ENCODE data around the gene PRKCZ. TPM values are rescaled to one million over a fixed set of nuclear protein-coding genes. Genes with fewer than 3 reads are reported as not detected.

The PRKCZ gene
- total and polyA plus RNA-seq, 7 donors = 0.07 to 2.3 (median 0.42) TPM; not detected in 1

GRCh38 chr1:2194898-2195673 lies 144.9 kb downstream of the PRKCZ start:
- H3K36me3 ChIP-seq (ENCODE audit: insufficient read depth in 1 of 2, low read depth in 1 of 2) = peaks cover 0 to 2% of the 10 kb centered on the region in 2 donors
- DNase-seq (peak; percentile 89 to 95), ATAC-seq (peak; percentile 79 to 84 (median 82))
- WGBS, 3 donors = 1 to 2% (median 2%) methylated on average over 21 to 35 of the region's 35 CpGs
- no peaks in the 10 kb centered on the region for H3K27me3 ChIP-seq (ENCODE audit: insufficient read depth in 3 of 3, low read length in 2 of 3)
- peak overlapping the region; percentile 93 for H3K27ac ChIP-seq
- H3K4me3 ChIP-seq = peak overlapping the region; percentile 84
- H3K9me3 ChIP-seq = no peaks in the 10 kb centered on the region
- peak; percentile 92 for TF ChIP-seq CTCF (IDR thresholded peaks at IDR 0.05)
- H3K4me1 ChIP-seq = peaks cover 53% of the 10 kb centered on the region
- intact Hi-C loops (cut with DNase I) = loop anchor here (1.0 to 5.0 kb wide), 4 partner anchors 117 to 337 kb away; partner anchors contain the start of gene HES5 (in 1 of the 2)

GRCh38 chr1:2195785-2196184 lies 145.6 kb downstream of the PRKCZ start:
- H3K27me3 ChIP-seq (ENCODE audit: insufficient read depth in 3 of 3, low read length in 2 of 3) = no peaks in the 10 kb centered on the region
- no peak for DNase-seq
- intact Hi-C loops (cut with DNase I) = loop anchor here (1.0 to 5.0 kb wide), 3 partner anchors 117 to 186 kb away; no protein-coding TSS in a partner anchor
- no peak for ATAC-seq
- H3K4me3 ChIP-seq = peak overlapping the region; percentile 84
- no peak for TF ChIP-seq CTCF (IDR thresholded peaks at IDR 0.05)
- H3K9me3 ChIP-seq = no peaks in the 10 kb centered on the region
- peaks cover 0 to 2% of the 10 kb centered on the region in 2 donors for H3K36me3 ChIP-seq (ENCODE audit: insufficient read depth in 1 of 2, low read depth in 1 of 2)
- peak overlapping the region; percentile 93 for H3K27ac ChIP-seq
- peaks cover 47% of the 10 kb centered on the region for H3K4me1 ChIP-seq
- 65 to 73% (median 68%) methylated on average over 9 to 11 of the region's 11 CpGs for WGBS, 3 donors

- DNase-seq (no peak), ATAC-seq (no peak)
- Histone ChIP-seq H3K27me3 (ENCODE audit: insufficient read depth in 3 of 3, low read length in 2 of 3) (no peaks in the 10 kb centered on the region), H3K4me1 (peaks cover 34% of the 10 kb centered on the region), H3K9me3 (no peaks in the 10 kb centered on the region), H3K36me3 (ENCODE audit: insufficient read depth in 1 of 2, low read depth in 1 of 2) (peaks cover 0 to 2% of the 10 kb centered on the region in 2 donors), H3K4me3 (no peak overlapping the region), H3K27ac (peak overlapping the region; percentile 36)
- 86 to 88% (median 87%) methylated on average over 11 to 17 of the region's 17 CpGs for WGBS, 3 donors
- intact Hi-C loops (cut with DNase I) = loop anchor here in 1 of 2 donors (5.0 kb wide), 1 partner anchor 115 kb away; no protein-coding TSS in a partner anchor
- no peak for TF ChIP-seq CTCF (IDR thresholded peaks at IDR 0.05)
Measured at GRCh38 chr1:2196901-2197638, 146.9 kb downstream of the PRKCZ start.

GRCh38 chr1:2197707-2198165 lies 147.5 kb downstream of the PRKCZ start:
- H3K36me3 ChIP-seq (ENCODE audit: insufficient read depth in 1 of 2, low read depth in 1 of 2) = peaks cover 0 to under 1% of the 10 kb centered on the region in 2 donors
- peak overlapping the region; percentile 36 for H3K27ac ChIP-seq
- no peak for ATAC-seq

More at GRCh38 chr1:2197707-2198165, 147.5 kb downstream of the PRKCZ start:
- no peak for TF ChIP-seq CTCF (IDR thresholded peaks at IDR 0.05)
- DNase-seq = no peak
- H3K9me3 ChIP-seq = no peaks in the 10 kb centered on the region
- no peak overlapping the region for H3K4me3 ChIP-seq
- WGBS, 3 donors = 82 to 92% (median 84%) methylated on average over 10 of the region's 10 CpGs
- peaks cover 27% of the 10 kb centered on the region for H3K4me1 ChIP-seq
- intact Hi-C loops (cut with DNase I) = loop anchor here (2.0 to 5.0 kb wide), 2 partner anchors 115 to 183 kb away; no protein-coding TSS in a partner anchor
- no peaks in the 10 kb centered on the region for H3K27me3 ChIP-seq (ENCODE audit: insufficient read depth in 3 of 3, low read length in 2 of 3)

Data from psoas muscle (tissue), 8 donors.